ENCODE results near the gene DAB1.

DAB1 gene

GRCh38 chr1:57393058-57393584 lies 30.7 kb downstream of the DAB1 start:
- Mint-ChIP-seq H3K4me1 (ENCODE audit: low read depth) (no peaks in the 10 kb centered on the region), H3K9me3 (no peaks in the 10 kb centered on the region), H3K36me3 (ENCODE audit: low read depth) (no peaks in the 10 kb centered on the region), H3K27me3 (ENCODE audit: low read depth) (no peaks in the 10 kb centered on the region), H3K27ac (no peak overlapping the region), H3K4me3 (no peak overlapping the region)

DNA sequence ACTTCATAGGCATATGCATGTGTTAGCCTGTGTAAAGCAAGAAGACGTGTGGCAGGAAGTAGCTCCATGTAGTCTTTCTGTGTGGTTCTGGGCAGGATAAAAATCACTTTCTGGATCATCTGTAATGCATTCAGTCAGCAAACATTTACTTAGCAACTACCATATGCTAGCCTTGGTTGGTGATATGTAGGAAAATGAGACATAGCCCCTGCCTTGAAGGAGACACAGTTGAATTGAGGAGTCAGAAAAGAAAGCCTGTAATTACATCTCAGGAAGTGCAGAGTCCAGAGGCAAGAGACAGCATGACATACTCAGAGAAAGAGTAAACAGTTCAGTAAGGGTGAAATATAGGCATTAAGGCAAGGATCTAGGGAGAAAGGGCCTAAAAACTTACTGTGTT lies 38.5 kb downstream of the DAB1 start:
- H3K27ac Mint-ChIP-seq, result no peak overlapping the region
- no peaks in the 10 kb centered on the region for H3K4me1 Mint-ChIP-seq (ENCODE audit: low read depth)
- H3K36me3 Mint-ChIP-seq (ENCODE audit: low read depth), result no peaks in the 10 kb centered on the region
- no peaks in the 10 kb centered on the region for H3K9me3 Mint-ChIP-seq
- H3K4me3 Mint-ChIP-seq, result no peak overlapping the region
- no peaks in the 10 kb centered on the region for H3K27me3 Mint-ChIP-seq (ENCODE audit: low read depth)

GRCh38 chr1:57384901-57385300 lies 39.0 kb downstream of the DAB1 start:
- no peak overlapping the region for H3K4me3 Mint-ChIP-seq
- H3K36me3 Mint-ChIP-seq (ENCODE audit: low read depth), result no peaks in the 10 kb centered on the region
- no peak overlapping the region for H3K27ac Mint-ChIP-seq
- H3K9me3 Mint-ChIP-seq, result no peaks in the 10 kb centered on the region
- H3K27me3 Mint-ChIP-seq (ENCODE audit: low read depth), result no peaks in the 10 kb centered on the region
- H3K4me1 Mint-ChIP-seq (ENCODE audit: low read depth), result no peaks in the 10 kb centered on the region

GRCh38 chr1:57384284-57384683 lies 39.6 kb downstream of the DAB1 start:
- Mint-ChIP-seq H3K4me3 (no peak overlapping the region), H3K9me3 (no peaks in the 10 kb centered on the region), H3K27ac (no peak overlapping the region), H3K4me1 (ENCODE audit: low read depth) (no peaks in the 10 kb centered on the region), H3K27me3 (ENCODE audit: low read depth) (no peaks in the 10 kb centered on the region), H3K36me3 (ENCODE audit: low read depth) (no peaks in the 10 kb centered on the region)

DNA sequence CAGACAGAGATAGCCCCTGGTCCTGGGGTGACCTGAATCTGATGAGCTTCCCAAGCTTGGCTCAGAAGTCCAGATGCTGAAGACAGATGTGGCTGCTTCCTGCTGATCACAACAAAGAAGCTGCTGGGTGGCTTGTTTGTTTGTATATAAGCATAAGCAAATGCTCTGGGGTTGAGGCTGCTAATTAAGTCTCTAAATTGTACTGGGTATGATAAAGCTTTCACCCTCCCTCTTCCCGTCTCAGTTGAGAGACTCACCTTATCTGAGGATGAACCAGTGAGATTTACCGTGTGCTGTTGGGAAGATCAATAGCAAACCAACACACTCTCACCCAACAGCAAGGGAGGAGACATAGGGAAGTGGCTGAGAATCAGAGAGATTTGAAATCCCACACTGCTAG lies 42.0 kb downstream of the DAB1 start:
- H3K27me3 Mint-ChIP-seq (ENCODE audit: low read depth), result no peaks in the 10 kb centered on the region
- no peaks in the 10 kb centered on the region for H3K4me1 Mint-ChIP-seq (ENCODE audit: low read depth)
- no peak overlapping the region for H3K27ac Mint-ChIP-seq
- H3K4me3 Mint-ChIP-seq, result no peak overlapping the region
- H3K9me3 Mint-ChIP-seq, result no peaks in the 10 kb centered on the region
- H3K36me3 Mint-ChIP-seq (ENCODE audit: low read depth), result no peaks in the 10 kb centered on the region

- Mint-ChIP-seq H3K4me3 (no peak overlapping the region), H3K9me3 (no peaks in the 10 kb centered on the region), H3K4me1 (ENCODE audit: low read depth) (no peaks in the 10 kb centered on the region)
Observed at GRCh38 chr1:57381426-57381825, 42.4 kb downstream of the DAB1 start.

DNA sequence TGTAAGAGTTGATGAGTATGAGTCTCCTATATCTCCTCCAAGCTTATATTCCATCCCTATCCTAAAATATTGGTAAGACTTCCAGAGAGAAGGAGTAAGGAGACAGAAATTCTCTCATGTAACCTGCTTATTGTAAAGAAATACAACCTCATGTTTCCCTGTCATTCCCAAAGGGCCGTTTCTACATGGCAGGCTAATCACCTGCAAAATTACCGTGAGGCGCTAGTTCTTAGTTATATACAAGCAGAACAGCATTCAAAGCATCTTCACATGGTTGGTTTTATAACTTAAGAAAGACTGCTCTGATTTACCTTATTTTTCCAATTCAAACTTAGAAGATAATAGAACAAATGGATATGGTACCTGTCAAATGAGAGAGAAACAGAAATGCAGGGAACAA lies 42.9 kb downstream of the DAB1 start:
- H3K27ac Mint-ChIP-seq, result no peak overlapping the region
- H3K4me3 Mint-ChIP-seq, result no peak overlapping the region
- H3K9me3 Mint-ChIP-seq, result no peaks in the 10 kb centered on the region
- H3K4me1 Mint-ChIP-seq (ENCODE audit: low read depth), result no peaks in the 10 kb centered on the region
- H3K36me3 Mint-ChIP-seq (ENCODE audit: low read depth), result no peaks in the 10 kb centered on the region
- H3K27me3 Mint-ChIP-seq (ENCODE audit: low read depth), result no peaks in the 10 kb centered on the region

More at GRCh38 chr1:57381426-57381825, 42.4 kb downstream of the DAB1 start:
- Mint-ChIP-seq H3K27ac (no peak overlapping the region), H3K27me3 (ENCODE audit: low read depth) (no peaks in the 10 kb centered on the region), H3K36me3 (ENCODE audit: low read depth) (no peaks in the 10 kb centered on the region)

GRCh38 chr1:57378534-57378933 lies 45.3 kb downstream of the DAB1 start:
- no peaks in the 10 kb centered on the region for H3K4me1 Mint-ChIP-seq (ENCODE audit: low read depth)
- no peaks in the 10 kb centered on the region for H3K36me3 Mint-ChIP-seq (ENCODE audit: low read depth)
- H3K4me3 Mint-ChIP-seq, result no peak overlapping the region
- H3K9me3 Mint-ChIP-seq, result no peaks in the 10 kb centered on the region
- H3K27me3 Mint-ChIP-seq (ENCODE audit: low read depth), result no peaks in the 10 kb centered on the region
- H3K27ac Mint-ChIP-seq, result no peak overlapping the region

DNA sequence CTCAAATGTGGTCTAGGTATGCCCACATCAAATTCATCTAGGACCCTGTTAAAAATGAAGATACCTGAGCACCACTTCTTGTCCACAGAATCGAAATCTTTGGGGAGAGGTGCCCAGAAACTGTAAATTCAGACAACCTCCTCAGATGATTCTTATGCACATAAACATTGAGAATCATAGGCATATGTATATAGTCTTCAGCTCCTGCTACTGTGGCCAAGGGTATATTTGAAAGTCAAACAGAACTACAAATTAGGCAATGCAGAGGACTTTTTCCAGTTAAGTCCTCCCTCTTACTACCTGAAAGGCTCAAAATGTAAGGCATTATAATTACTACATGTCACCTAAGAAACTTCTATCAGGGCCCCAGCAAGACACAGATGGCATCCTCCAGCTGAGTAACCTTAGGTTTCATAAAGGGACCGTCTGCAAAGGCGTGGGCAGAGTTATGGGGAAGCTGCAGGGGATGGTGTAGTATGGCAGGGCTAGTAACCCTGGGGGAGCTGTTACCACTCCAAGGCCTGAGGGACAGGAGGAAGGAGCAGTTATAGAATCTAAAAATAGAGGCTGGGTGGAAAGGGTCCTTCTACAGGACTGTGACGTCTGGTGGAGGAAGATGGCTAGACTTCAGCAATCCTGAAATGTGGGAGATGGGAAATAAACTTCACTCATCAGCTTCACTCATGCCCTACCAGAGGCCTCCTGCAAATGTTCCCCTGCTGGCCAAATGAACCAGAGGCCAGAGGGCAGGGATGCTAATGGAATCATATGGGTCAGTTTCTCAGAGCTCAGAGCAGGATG lies 46.3 kb downstream of the DAB1 start:
- no peaks in the 10 kb centered on the region for H3K27me3 Mint-ChIP-seq (ENCODE audit: low read depth)
- no peak overlapping the region for H3K4me3 Mint-ChIP-seq
- no peaks in the 10 kb centered on the region for H3K4me1 Mint-ChIP-seq (ENCODE audit: low read depth)
- no peaks in the 10 kb centered on the region for H3K36me3 Mint-ChIP-seq (ENCODE audit: low read depth)
- no peaks in the 10 kb centered on the region for H3K9me3 Mint-ChIP-seq
- no peak overlapping the region for H3K27ac Mint-ChIP-seq

- Mint-ChIP-seq H3K27ac (no peak overlapping the region), H3K4me1 (ENCODE audit: low read depth) (no peaks in the 10 kb centered on the region), H3K4me3 (no peak overlapping the region), H3K9me3 (no peaks in the 10 kb centered on the region), H3K27me3 (ENCODE audit: low read depth) (no peaks in the 10 kb centered on the region), H3K36me3 (ENCODE audit: low read depth) (no peaks in the 10 kb centered on the region)
Observed at GRCh38 chr1:57376041-57376440, 47.8 kb downstream of the DAB1 start.

GRCh38 chr1:57369889-57370288 lies 54.0 kb downstream of the DAB1 start:
- Mint-ChIP-seq H3K4me3 (no peak overlapping the region), H3K4me1 (ENCODE audit: low read depth) (no peaks in the 10 kb centered on the region), H3K27me3 (ENCODE audit: low read depth) (no peaks in the 10 kb centered on the region), H3K9me3 (peaks cover 6% of the 10 kb centered on the region), H3K36me3 (ENCODE audit: low read depth) (no peaks in the 10 kb centered on the region), H3K27ac (no peak overlapping the region)

GRCh38 chr1:57367945-57368344 lies 55.9 kb downstream of the DAB1 start:
- Mint-ChIP-seq H3K9me3 (peaks cover 6% of the 10 kb centered on the region), H3K4me3 (no peak overlapping the region), H3K36me3 (ENCODE audit: low read depth) (no peaks in the 10 kb centered on the region), H3K27ac (no peak overlapping the region), H3K27me3 (ENCODE audit: low read depth) (no peaks in the 10 kb centered on the region), H3K4me1 (ENCODE audit: low read depth) (no peaks in the 10 kb centered on the region)

GRCh38 chr1:57363643-57364042 lies 60.2 kb downstream of the DAB1 start:
- no peaks in the 10 kb centered on the region for H3K36me3 Mint-ChIP-seq (ENCODE audit: low read depth)
- H3K4me1 Mint-ChIP-seq (ENCODE audit: low read depth), result no peaks in the 10 kb centered on the region
- no peaks in the 10 kb centered on the region for H3K27me3 Mint-ChIP-seq (ENCODE audit: low read depth)
- H3K27ac Mint-ChIP-seq, result no peak overlapping the region
- no peak overlapping the region for H3K4me3 Mint-ChIP-seq
- H3K9me3 Mint-ChIP-seq, result peaks cover 2% of the 10 kb centered on the region

DNA sequence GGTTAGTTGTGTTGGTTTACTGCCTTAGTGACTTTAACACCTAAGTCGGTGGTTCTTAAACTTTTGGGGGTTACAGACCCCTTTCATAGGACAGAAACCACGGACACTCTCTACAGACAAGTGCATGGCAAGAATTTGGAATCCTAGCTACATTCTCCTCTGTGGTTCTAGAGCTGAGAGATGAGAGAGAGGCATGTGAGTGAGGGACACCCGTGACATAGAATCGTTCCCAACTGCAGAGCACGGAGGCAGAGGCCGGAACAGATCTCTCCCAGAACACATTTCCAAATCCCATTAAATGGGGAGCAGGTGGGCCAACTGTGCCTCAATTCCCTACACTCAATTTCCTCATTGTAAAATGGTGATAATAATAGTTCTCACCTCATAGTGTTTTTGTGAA lies 60.7 kb downstream of the DAB1 start:
- Mint-ChIP-seq H3K4me1 (ENCODE audit: low read depth) (no peaks in the 10 kb centered on the region), H3K9me3 (no peaks in the 10 kb centered on the region), H3K27me3 (ENCODE audit: low read depth) (no peaks in the 10 kb centered on the region), H3K4me3 (no peak overlapping the region), H3K36me3 (ENCODE audit: low read depth) (no peaks in the 10 kb centered on the region), H3K27ac (no peak overlapping the region)

GRCh38 chr1:57362480-57362879 lies 61.4 kb downstream of the DAB1 start:
- Mint-ChIP-seq H3K4me3 (no peak overlapping the region), H3K36me3 (ENCODE audit: low read depth) (no peaks in the 10 kb centered on the region), H3K9me3 (peaks cover under 1% of the 10 kb centered on the region), H3K4me1 (ENCODE audit: low read depth) (no peaks in the 10 kb centered on the region), H3K27me3 (ENCODE audit: low read depth) (no peaks in the 10 kb centered on the region), H3K27ac (no peak overlapping the region)

Measured in T-helper 1 cell treated with Interleukin-12 subunit alpha and Interleukin-12 subunit beta and Interleukin-4 antibody, amounts not matched to agents 30 μg/mL and 1 μg/mL, for 36 hours (primary cell).